Retina (tissue), 1 donor: ENCODE measurements around the gene INO80C.

Experiments used
- DNase-seq: peaks from one replicate; pipeline ENCODE4 v3.0.0-alpha.2; 2016

The INO80C gene

GRCh38 chr18:35497370-35498197, at the start of gene INO80C:
Gene INO80C (minus strand): TSS chr18:35497960. CDS start chr18:35497874, 86 bp downstream.
- DNase-seq: peak; percentile 99

GRCh38 chr18:35547008-35547605, 49.3 kb upstream of the INO80C start:
- no peak for DNase-seq

- DNase-seq: no peak
Measured at GRCh38 chr18:35542356-35542755, 44.6 kb upstream of the INO80C start.

- DNase-seq: no peak
Measured at GRCh38 chr18:35535297-35535696, 37.5 kb upstream of the INO80C start.

- no peak for DNase-seq
Measured at GRCh38 chr18:35533916-35534405, 36.2 kb upstream of the INO80C start.

- no peak for DNase-seq
Measured at GRCh38 chr18:35528749-35529274, 31.1 kb upstream of the INO80C start.

GRCh38 chr18:35526495-35527059, 28.8 kb upstream of the INO80C start:
- no peak for DNase-seq

- DNase-seq: no peak
Measured at GRCh38 chr18:35525795-35526494, 28.2 kb upstream of the INO80C start.

GRCh38 chr18:35524226-35524625, 26.5 kb upstream of the INO80C start:
- DNase-seq: no peak

GRCh38 chr18:35522130-35522959, 24.6 kb upstream of the INO80C start:
- no peak for DNase-seq

GRCh38 chr18:35521133-35521532, 23.4 kb upstream of the INO80C start:
- no peak for DNase-seq

- DNase-seq: no peak
Measured at GRCh38 chr18:35519148-35519899, 21.6 kb upstream of the INO80C start.

- no peak for DNase-seq
Measured at GRCh38 chr18:35517715-35518114, 20.0 kb upstream of the INO80C start.

GRCh38 chr18:35516789-35517188, 19.0 kb upstream of the INO80C start:
- no peak for DNase-seq

GRCh38 chr18:35516351-35516750, 18.6 kb upstream of the INO80C start:
- DNase-seq: no peak

- DNase-seq: no peak
Measured at GRCh38 chr18:35515460-35516130, 17.8 kb upstream of the INO80C start.

- DNase-seq: no peak
Measured at GRCh38 chr18:35514752-35515459, 17.1 kb upstream of the INO80C start.

GRCh38 chr18:35514283-35514682, 16.5 kb upstream of the INO80C start:
- DNase-seq: no peak

GRCh38 chr18:35513181-35513936, 15.6 kb upstream of the INO80C start:
- DNase-seq: peak; percentile 59
